GM12873 (cell line): ENCODE data around the gene TSHZ2.

Experiments used
- CTCF ChIP-seq: IDR thresholded peaks from 2 replicates; pipeline ENCODE4 v1.5.1; 2012; ENCODE audit warnings: low read depth, mild to moderate bottlenecking, moderate library complexity, low read length, control low read depth; ENCODE audit not compliant: insufficient read depth; ENCODE audit errors: missing control alignments

TSHZ2 gene

GRCh38 chr20:53411891-53412290, 439.7 kb downstream of the TSHZ2 start:
- no peak for TF ChIP-seq CTCF

DNA sequence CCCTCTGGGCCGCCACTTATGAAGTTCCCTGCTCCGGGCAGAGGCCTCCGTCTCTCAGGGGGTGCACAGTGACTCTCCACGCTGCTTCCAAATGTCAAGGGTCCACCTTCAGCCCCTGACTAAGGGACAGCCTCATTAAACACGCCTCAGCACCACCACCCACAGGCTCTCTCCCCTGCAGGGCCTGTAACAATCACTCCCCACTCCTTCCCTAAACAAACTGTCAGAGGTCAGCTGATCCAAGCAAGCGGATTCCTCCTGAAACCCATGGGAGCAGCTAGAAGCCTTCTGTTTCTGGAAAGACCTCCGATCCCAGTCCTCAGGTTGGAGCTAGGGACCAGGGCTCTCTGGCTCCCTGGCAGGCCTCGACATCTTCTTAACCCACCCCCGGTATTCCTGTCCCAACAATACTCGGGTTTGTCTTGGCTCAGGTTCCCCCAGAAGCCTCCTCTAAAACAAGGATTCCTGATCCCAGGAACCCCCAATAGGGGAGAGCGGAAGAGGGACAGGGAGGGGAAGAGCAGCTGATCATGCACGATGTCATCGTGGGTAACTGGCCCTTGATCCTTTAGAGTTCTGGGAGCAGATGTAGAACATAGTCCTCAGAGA, 440.5 kb downstream of the TSHZ2 start:
- no peak for TF ChIP-seq CTCF

- TF ChIP-seq CTCF: peak; percentile 94
These were observed 441.1 kb downstream of the TSHZ2 start for GRCh38 chr20:53413186-53413631.

DNA sequence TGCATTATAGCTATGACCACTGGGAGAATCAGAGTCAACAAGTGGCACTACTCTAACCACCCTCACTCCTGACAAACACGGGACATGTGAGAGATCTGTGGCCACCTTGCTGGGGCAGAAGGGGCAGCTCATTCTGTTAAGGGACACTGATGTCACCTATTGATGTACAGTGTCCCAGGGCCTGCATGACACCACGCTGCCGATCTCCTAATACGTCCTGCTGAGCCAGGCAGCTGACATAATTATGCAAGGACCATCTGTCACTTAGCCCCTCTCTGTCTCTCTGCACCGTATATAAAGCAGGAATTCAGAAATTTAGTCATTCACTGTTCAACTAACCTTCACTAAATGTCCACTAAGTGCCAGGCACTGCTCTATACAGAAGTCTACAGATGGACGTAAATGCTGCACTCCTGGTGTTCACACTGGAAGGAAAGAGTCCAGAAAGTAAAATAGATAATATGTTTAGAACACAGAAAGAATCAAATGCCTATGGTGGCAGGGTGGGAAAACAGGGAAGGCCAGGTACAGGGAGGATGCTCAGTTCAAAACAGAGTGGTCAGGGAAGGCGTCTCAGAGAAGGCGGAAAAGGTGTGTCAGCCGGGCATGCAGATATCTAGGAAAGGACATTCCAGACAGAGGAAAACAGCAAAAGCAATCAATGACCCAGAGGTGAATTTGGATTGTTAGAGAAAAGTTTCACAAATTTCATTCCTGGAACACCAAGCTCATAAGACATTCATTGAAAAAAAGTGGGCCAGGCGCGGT, 447.7 kb downstream of the TSHZ2 start:
- TF ChIP-seq CTCF: no peak

DNA sequence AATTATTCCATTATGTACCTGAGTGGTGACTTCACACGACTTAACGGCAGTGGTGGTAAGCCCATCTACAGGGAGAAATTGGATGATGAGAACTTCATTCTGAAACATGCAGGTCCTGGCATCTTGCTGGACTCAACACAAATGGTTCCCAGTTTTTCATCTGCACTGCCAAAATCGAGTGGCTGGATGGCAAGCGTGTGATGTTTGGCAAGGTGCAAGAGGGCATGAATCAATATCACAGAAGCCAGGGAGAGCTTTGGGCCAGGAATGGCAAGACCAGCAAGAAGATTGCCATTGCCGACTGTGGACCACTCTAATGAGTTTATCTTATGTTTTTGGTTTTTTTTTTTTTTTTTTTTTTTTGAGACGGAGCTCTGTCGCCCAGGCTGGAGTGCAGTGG, 449.2 kb downstream of the TSHZ2 start:
- TF ChIP-seq CTCF: no peak

DNA sequence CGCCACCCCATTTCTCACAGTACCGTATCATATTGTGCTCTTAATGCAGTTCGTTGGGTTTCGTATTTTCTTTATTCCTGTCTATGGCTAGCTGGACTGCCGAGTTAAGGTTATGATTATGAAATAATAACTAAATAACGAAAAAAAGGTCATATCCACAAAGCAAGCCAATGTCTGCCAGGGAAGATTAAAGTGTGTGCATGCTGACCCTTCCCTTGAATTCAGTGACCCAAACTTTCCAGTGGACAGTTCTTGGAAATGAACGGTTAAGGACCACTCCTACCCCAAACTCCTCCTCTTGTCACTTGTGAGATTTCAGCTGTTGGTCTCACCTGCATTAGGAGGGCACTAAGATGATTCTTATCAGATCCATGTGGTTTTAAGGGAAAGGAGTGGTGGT, 449.9 kb downstream of the TSHZ2 start:
- TF ChIP-seq CTCF: no peak

GRCh38 chr20:53423587-53424146, 451.5 kb downstream of the TSHZ2 start:
- no peak for TF ChIP-seq CTCF
